Measurements from ENCODE around the gene HOXC9.

- TF ChIP-seq, protein P1, sequence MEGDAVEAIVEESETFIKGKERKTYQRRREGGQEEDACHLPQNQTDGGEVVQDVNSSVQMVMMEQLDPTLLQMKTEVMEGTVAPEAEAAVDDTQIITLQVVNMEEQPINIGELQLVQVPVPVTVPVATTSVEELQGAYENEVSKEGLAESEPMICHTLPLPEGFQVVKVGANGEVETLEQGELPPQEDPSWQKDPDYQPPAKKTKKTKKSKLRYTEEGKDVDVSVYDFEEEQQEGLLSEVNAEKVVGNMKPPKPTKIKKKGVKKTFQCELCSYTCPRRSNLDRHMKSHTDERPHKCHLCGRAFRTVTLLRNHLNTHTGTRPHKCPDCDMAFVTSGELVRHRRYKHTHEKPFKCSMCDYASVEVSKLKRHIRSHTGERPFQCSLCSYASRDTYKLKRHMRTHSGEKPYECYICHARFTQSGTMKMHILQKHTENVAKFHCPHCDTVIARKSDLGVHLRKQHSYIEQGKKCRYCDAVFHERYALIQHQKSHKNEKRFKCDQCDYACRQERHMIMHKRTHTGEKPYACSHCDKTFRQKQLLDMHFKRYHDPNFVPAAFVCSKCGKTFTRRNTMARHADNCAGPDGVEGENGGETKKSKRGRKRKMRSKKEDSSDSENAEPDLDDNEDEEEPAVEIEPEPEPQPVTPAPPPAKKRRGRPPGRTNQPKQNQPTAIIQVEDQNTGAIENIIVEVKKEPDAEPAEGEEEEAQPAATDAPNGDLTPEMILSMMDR (IDR thresholded peaks at IDR 0.05), result no peak
- no peak for TF ChIP-seq POLR2A (IDR thresholded peaks at IDR 0.05)
Observed at GRCh38 chr12:53977596-53978445, 22.1 kb upstream of the HOXC9 start.
